CD4-positive, alpha-beta T cell treated with Interferon alpha-2 for 1 hour (primary cell): Measurements from ENCODE around the gene SLC28A2.

Source experiments
- DNase-seq, 2 donors: peaks; one replicate each; pipeline ENCODE4 v3.0.0-alpha.2; 2020 to 2022

Gene SLC28A2

DNA sequence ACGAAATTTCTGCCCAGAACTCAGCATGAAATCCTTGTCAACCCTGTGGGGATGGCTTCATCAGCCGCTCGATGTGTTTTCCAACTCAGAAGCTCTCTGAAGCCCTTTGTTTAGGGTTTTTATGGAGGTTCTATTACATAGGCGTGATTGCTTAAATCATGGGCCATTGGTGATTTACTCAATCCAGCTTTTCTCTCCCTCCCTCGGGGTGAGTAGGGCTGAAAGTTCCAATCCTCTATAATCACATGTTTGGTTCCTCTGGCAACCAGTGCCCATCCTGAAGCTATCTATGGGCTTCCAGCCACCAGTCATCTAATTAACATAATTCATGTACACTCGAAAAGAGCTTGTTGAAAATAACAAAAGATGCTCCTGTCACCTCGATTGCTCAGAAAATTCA, 74.7 kb downstream of the SLC28A2 start:
- no peak for DNase-seq
